HCT116 (cell line): ENCODE measurements around the gene VCPKMT. TPM values are rescaled to one million over a fixed set of nuclear protein-coding genes. Genes with fewer than 3 reads are reported as not detected.

ENCODE experiments used
- ATAC-seq: fragments of 200-7000 bp; cut with Tn5 transposase; 2 replicates; pipeline ENCODE4 v1.9.1; 2020; ENCODE audit warnings: mild to moderate bottlenecking, moderate library complexity
- BruUV-seq: library from RNA; stranded (reverse); fragments of 400-500 nt; replicated peaks from 2 replicates; lab custom pipeline; 2021; lab: Mats Ljungman, UMichigan
- CTCF ChIA-PET: fragments of 300-600 bp; sonication (Branson Sonifier 250); formaldehyde crosslinking; loops from one replicate; lab custom pipeline; 2021; ENCODE audit warnings: antibody characterized with exemption; lab: Charles Lee
- POLR2A ChIA-PET: fragments of 300-600, 350-600 bp; sonication (Branson Sonifier 250); formaldehyde crosslinking; loops from one replicate; lab custom pipeline; 2021; ENCODE audit warnings: antibody characterized with exemption; lab: Charles Lee
- RAD21 ChIA-PET, 2 experiments: fragments of 300-600 bp; sonication (Branson Sonifier 250); formaldehyde crosslinking; loops; one replicate each; lab custom pipeline; 2023; ENCODE audit warnings: low total read pairs in 2 of 2; ENCODE audit not compliant: uncharacterized antibody in 2 of 2, unreplicated experiment in 2 of 2, low non-redundant PET in 1 of 2; lab: Charles Lee
- DNase-seq: peaks from one replicate; pipeline ENCODE4 v3.0.0-alpha.2; 2010; ENCODE audit warnings: low read depth, low spot score
- H2AFZ ChIP-seq: fragments of 200-600 bp; shearing (Covaris generic), sonication (generic); 2 replicates; pipeline ENCODE4 v1.6.1; 2017; ENCODE audit warnings: low read depth, mixed run types, mixed read lengths, antibody characterized with exemption, low read length; ENCODE audit not compliant: poor library complexity, severe bottlenecking
- H3K27ac ChIP-seq: 2 replicates; pipeline ENCODE4 v1.5.1; 2012; ENCODE audit warnings: low read depth, low read length
- H3K27me3 ChIP-seq: fragments of 200-600 bp; sonication (generic); 2 replicates; pipeline ENCODE4 v1.6.1; 2016; ENCODE audit warnings: mixed run types, low read length, mixed read lengths; ENCODE audit not compliant: insufficient read depth
- H3K36me3 ChIP-seq, 2 experiments: fragments of 200-500 bp in 1 of 2; fragments of 200-600 bp in 1 of 2; sonication (Bioruptor generic) in 1 of 2; sonication (generic) in 1 of 2; 2 replicates each; pipeline versions ENCODE4 v1.5.1 to v1.6.1; 2014 to 2016; ENCODE audit warnings: low read length in 2 of 2, inconsistent platforms in 1 of 2, mixed read lengths in 1 of 2, mixed run types in 1 of 2; ENCODE audit not compliant: insufficient read depth in 2 of 2, control insufficient read depth in 1 of 2
- H3K4me1 ChIP-seq, 2 experiments: fragments of 200-600 bp in 1 of 2; sonication (generic) in 1 of 2; 2 replicates each; pipeline versions ENCODE4 v1.5.1 to v1.6.1; 2012 to 2017; ENCODE audit warnings: low read length in 2 of 2, inconsistent platforms in 1 of 2, mild to moderate bottlenecking in 1 of 2, mixed read lengths in 1 of 2, mixed run types in 1 of 2, moderate library complexity in 1 of 2; ENCODE audit not compliant: insufficient read depth in 2 of 2, control insufficient read depth in 1 of 2
- H3K4me2 ChIP-seq: fragments of 200-600 bp; sonication (generic); 2 replicates; pipeline ENCODE4 v1.6.1; 2017; ENCODE audit warnings: mixed run types, low read length, mixed read lengths
- H3K4me3 ChIP-seq, 2 experiments: fragments of 200-600 bp in 1 of 2; sonication (generic) in 1 of 2; replicated peaks in 1 of 2; 2 replicates each; pipeline ENCODE4 v1.5.1; 2011 to 2016; ENCODE audit warnings: low read length in 2 of 2, control low read depth in 1 of 2, low read depth in 1 of 2, mild to moderate bottlenecking in 1 of 2, mixed read lengths in 1 of 2, mixed run types in 1 of 2
- H3K79me2 ChIP-seq: fragments of 200-600 bp; sonication (generic); 2 replicates; pipeline ENCODE4 v1.6.1; 2017; ENCODE audit warnings: mild to moderate bottlenecking, mixed run types, low read length, moderate library complexity, mixed read lengths; ENCODE audit not compliant: insufficient read depth
- H3K9ac ChIP-seq: fragments of 200-600 bp; sonication (generic); 2 replicates; pipeline ENCODE4 v1.6.1; 2016; ENCODE audit warnings: low read length, mixed read lengths
- H3K9me2 ChIP-seq: fragments of 200-600 bp; sonication (generic), shearing (Covaris generic); 2 replicates; pipeline ENCODE4 v1.6.1; 2017; ENCODE audit warnings: mixed run types, mild to moderate bottlenecking, moderate library complexity; ENCODE audit not compliant: insufficient read depth
- H3K9me3 ChIP-seq, 2 experiments: fragments of 200-500 bp in 1 of 2; fragments of 200-600 bp in 1 of 2; sonication (Bioruptor generic) in 1 of 2; sonication (generic) in 1 of 2; 2 replicates each; pipeline ENCODE4 v1.6.1; 2014 to 2017; ENCODE audit warnings: low read length in 2 of 2, mixed read lengths in 2 of 2, inconsistent platforms in 1 of 2, low read depth in 1 of 2, mild to moderate bottlenecking in 1 of 2, mixed run types in 1 of 2, moderate library complexity in 1 of 2; ENCODE audit not compliant: control insufficient read depth in 1 of 2, insufficient read depth in 1 of 2
- H4K20me1 ChIP-seq: fragments of 200-600 bp; sonication (generic), shearing (Covaris generic); 2 replicates; pipeline ENCODE4 v1.6.1; 2017; ENCODE audit warnings: mixed run types, mild to moderate bottlenecking, moderate library complexity; ENCODE audit not compliant: insufficient read depth
- ATF3 ChIP-seq: IDR thresholded peaks from 2 replicates; pipeline ENCODE4 v1.6.1; 2012
- CBX3 ChIP-seq: IDR thresholded peaks from 2 replicates; pipeline ENCODE4 v1.6.1; 2012; ENCODE audit warnings: low read depth
- CEBPB ChIP-seq: IDR thresholded peaks from 2 replicates; pipeline ENCODE4 v1.6.1; 2012; ENCODE audit warnings: low read depth
- EGR1 ChIP-seq: IDR thresholded peaks from 2 replicates; pipeline ENCODE4 v1.6.1; 2012; ENCODE audit warnings: low read depth
- ELF1 ChIP-seq: IDR thresholded peaks from 2 replicates; pipeline ENCODE4 v1.6.1; 2012; ENCODE audit warnings: low read depth, borderline replicate concordance
- EZH2 ChIP-seq: fragments of 200-600 bp; sonication (generic); IDR thresholded peaks from 2 replicates; pipeline ENCODE4 v1.6.1; 2017; ENCODE audit warnings: antibody characterized with exemption, mixed run types
- EZH2phosphoT487 ChIP-seq: fragments of 200-600 bp; IDR thresholded peaks from 2 replicates; pipeline ENCODE4 v1.6.1; 2018; ENCODE audit warnings: antibody characterized with exemption, borderline replicate concordance
- FOSL1 ChIP-seq: IDR thresholded peaks from 2 replicates; pipeline ENCODE4 v1.6.1; 2012; ENCODE audit warnings: low read depth
- JUND ChIP-seq: IDR thresholded peaks from 2 replicates; pipeline ENCODE4 v1.6.1; 2012
- POLR2AphosphoS5 ChIP-seq: IDR thresholded peaks from 2 replicates; pipeline ENCODE4 v1.6.1; 2011; ENCODE audit warnings: mild to moderate bottlenecking, low read depth, low read length, moderate library complexity
- SIN3A ChIP-seq: IDR thresholded peaks from 2 replicates; pipeline ENCODE4 v1.6.1; 2012; ENCODE audit warnings: low read depth
- SP1 ChIP-seq: IDR thresholded peaks from 2 replicates; pipeline ENCODE4 v1.6.1; 2012; ENCODE audit warnings: low read depth
- SRF ChIP-seq: IDR thresholded peaks from 2 replicates; pipeline ENCODE4 v1.6.1; 2012; ENCODE audit warnings: low read depth
- TCF7L2 ChIP-seq: IDR thresholded peaks from 2 replicates; pipeline ENCODE4 v1.7.0; 2011; ENCODE audit warnings: borderline replicate concordance, inconsistent platforms; ENCODE audit not compliant: insufficient read depth, insufficient read length; ENCODE audit errors: extremely low read depth
- YY1 ChIP-seq: IDR thresholded peaks from 2 replicates; pipeline ENCODE4 v1.6.1; 2011; ENCODE audit warnings: low read length, low read depth, moderate library complexity, mild to moderate bottlenecking; ENCODE audit not compliant: insufficient replicate concordance; ENCODE audit errors: extremely low read depth
- ZFX ChIP-seq: fragments of 450-650 bp; IDR thresholded peaks from 2 replicates; pipeline ENCODE4 v1.6.1; 2017
- ZNF274 ChIP-seq: fragments of 200-500 bp; sonication (Bioruptor generic); IDR thresholded peaks from 2 replicates; pipeline ENCODE4 v1.6.1; 2014; ENCODE audit warnings: mild to moderate bottlenecking, low read depth, low read length, inconsistent platforms
- intact Hi-C: fragments of 100-400 bp; cut with micrococcal nuclease; formaldehyde crosslinking; loops from 2 replicates; pipeline ENCODE4 v1.10.0; 2022
- total RNA-seq: library from RNA; stranded (reverse); gene quantifications from one replicate; pipeline ENCODE4 v1.2.1, GENCODE V29; 2021; ENCODE audit not compliant: unreplicated experiment
- TF ChIP-seq, protein P1 (sequence below): IDR thresholded peaks from 2 replicates; pipeline ENCODE4 v1.6.1; 2011; ENCODE audit warnings: mild to moderate bottlenecking, low read length, moderate library complexity; ENCODE audit not compliant: insufficient replicate concordance; ENCODE audit errors: extremely low read depth
- TF ChIP-seq, protein P2 (sequence below): IDR thresholded peaks from 2 replicates; pipeline ENCODE4 v1.6.1; 2012
- TF ChIP-seq, protein P3 (sequence below), 3 experiments: fragments of 200-600 bp in 1 of 3; sonication (generic) in 1 of 3; IDR thresholded peaks in 2 of 3; conservative IDR thresholded peaks in 1 of 3; 2 replicates each; pipeline ENCODE4 v1.5.1; 2012 to 2017; ENCODE audit warnings: low read depth in 2 of 3, low read length in 2 of 3, antibody characterized with exemption in 1 of 3, borderline replicate concordance in 1 of 3, control low read depth in 1 of 3, mild to moderate bottlenecking in 1 of 3, mixed read lengths in 1 of 3, mixed run types in 1 of 3, moderate library complexity in 1 of 3; ENCODE audit not compliant: insufficient read depth in 1 of 3

The VCPKMT gene
- total RNA-seq, 1 experiment from 2014 or later, result 9.7 TPM

- Histone ChIP-seq H4K20me1 (no peaks in the 10 kb centered on the region), H3K36me3 (no peaks in the 10 kb centered on the region), H3K9ac (no peak overlapping the region), H3K9me2 (no peaks in the 10 kb centered on the region), H3K79me2 (no peaks in the 10 kb centered on the region), H3K4me2 (no peak overlapping the region), H3K4me1 (no peaks in the 10 kb centered on the region), H3K27me3 (no peaks in the 10 kb centered on the region), H2AFZ (no peak overlapping the region), H3K9me3 (no peaks in the 10 kb centered on the region), H3K27ac (no peak overlapping the region), H3K4me3 (no peak overlapping the region)
- no TSS peak for BruUV-seq
- ATAC-seq (no peak), DNase-seq (no peak)
- ChIA-PET RAD21 (no interaction called here), CTCF (no interaction called here), POLR2A (no interaction called here)
- intact Hi-C loops, result no loop called here
- TF ChIP-seq CEBPB (no peak), ATF3 (no peak), ELF1 (no peak), EGR1 (no peak), ZFX (no peak), ZNF274 (no peak), EZH2phosphoT487 (no peak), EZH2 (no peak), SIN3A (no peak), FOSL1 (no peak), JUND (no peak), CBX3 (no peak), SP1 (no peak), YY1 (no peak), TCF7L2 (no peak), SRF (no peak), POLR2AphosphoS5 (no peak)
- TF ChIP-seq, protein P1, sequence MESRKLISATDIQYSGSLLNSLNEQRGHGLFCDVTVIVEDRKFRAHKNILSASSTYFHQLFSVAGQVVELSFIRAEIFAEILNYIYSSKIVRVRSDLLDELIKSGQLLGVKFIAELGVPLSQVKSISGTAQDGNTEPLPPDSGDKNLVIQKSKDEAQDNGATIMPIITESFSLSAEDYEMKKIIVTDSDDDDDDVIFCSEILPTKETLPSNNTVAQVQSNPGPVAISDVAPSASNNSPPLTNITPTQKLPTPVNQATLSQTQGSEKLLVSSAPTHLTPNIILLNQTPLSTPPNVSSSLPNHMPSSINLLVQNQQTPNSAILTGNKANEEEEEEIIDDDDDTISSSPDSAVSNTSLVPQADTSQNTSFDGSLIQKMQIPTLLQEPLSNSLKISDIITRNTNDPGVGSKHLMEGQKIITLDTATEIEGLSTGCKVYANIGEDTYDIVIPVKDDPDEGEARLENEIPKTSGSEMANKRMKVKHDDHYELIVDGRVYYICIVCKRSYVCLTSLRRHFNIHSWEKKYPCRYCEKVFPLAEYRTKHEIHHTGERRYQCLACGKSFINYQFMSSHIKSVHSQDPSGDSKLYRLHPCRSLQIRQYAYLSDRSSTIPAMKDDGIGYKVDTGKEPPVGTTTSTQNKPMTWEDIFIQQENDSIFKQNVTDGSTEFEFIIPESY, result no peak
- TF ChIP-seq, protein P2, sequence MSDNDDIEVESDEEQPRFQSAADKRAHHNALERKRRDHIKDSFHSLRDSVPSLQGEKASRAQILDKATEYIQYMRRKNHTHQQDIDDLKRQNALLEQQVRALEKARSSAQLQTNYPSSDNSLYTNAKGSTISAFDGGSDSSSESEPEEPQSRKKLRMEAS, result no peak
- TF ChIP-seq, protein P3, sequence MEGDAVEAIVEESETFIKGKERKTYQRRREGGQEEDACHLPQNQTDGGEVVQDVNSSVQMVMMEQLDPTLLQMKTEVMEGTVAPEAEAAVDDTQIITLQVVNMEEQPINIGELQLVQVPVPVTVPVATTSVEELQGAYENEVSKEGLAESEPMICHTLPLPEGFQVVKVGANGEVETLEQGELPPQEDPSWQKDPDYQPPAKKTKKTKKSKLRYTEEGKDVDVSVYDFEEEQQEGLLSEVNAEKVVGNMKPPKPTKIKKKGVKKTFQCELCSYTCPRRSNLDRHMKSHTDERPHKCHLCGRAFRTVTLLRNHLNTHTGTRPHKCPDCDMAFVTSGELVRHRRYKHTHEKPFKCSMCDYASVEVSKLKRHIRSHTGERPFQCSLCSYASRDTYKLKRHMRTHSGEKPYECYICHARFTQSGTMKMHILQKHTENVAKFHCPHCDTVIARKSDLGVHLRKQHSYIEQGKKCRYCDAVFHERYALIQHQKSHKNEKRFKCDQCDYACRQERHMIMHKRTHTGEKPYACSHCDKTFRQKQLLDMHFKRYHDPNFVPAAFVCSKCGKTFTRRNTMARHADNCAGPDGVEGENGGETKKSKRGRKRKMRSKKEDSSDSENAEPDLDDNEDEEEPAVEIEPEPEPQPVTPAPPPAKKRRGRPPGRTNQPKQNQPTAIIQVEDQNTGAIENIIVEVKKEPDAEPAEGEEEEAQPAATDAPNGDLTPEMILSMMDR (IDR thresholded peaks at IDR 0.05 in 2 of 3, conservative IDR thresholded peaks at IDR 0.05 in 1 of 3; ENCODE audit: borderline replicate concordance in 1 of 3, insufficient read depth in 1 of 3, low read depth in 2 of 3, low read length in 2 of 3), result no peak
Observed at GRCh38 chr14:50089208-50089607, 27.2 kb downstream of the VCPKMT start.
